Measurements from ENCODE around the gene TMEM79. TPM values are rescaled to one million over a fixed set of nuclear protein-coding genes. Genes with fewer than 3 reads are reported as not detected.
A peak's percentile ranks its signal among the peaks of the same experiment; 100 is the strongest.

The TMEM79 gene
- total RNA-seq, 1 donor, result 1.4 TPM

DNA sequence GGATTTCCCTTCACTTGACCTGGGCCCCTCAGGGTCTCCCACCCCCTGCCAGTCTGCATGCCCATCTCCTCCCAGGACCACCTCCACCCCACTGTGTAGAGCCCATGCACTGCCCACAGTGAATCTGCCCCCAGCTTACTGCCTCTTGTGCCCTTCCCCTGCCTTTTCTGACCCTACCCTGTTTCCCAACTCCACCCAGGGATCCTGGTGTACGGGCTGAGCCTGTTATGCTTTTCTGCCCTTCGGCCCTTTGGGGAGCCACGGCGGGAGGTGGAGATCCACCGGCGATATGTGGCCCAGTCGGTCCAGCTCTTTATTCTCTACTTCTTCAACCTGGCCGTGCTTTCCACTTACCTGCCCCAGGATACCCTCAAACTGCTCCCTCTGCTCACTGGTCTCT lies 1.9 kb downstream of the TMEM79 start:
- Histone ChIP-seq H3K4me3 (ENCODE audit: insufficient read depth, low read length) (no peak overlapping the region), H4K20me1 (ENCODE audit: insufficient read depth, low read length) (peaks cover 11% of the 10 kb centered on the region), H3K4me2 (ENCODE audit: insufficient read depth, low read length) (no peak overlapping the region), H3K4me1 (ENCODE audit: insufficient read depth, low read length) (peaks cover 31% of the 10 kb centered on the region), H3K9me3 (ENCODE audit: low read depth, low read length) (no peaks in the 10 kb centered on the region), H3K27me3 (ENCODE audit: insufficient read depth, low read length) (no peaks in the 10 kb centered on the region), H3K36me3 (ENCODE audit: insufficient read depth, low read length) (peaks cover 11% of the 10 kb centered on the region), H2AFZ (ENCODE audit: low read length) (no peak overlapping the region), H3K27ac (ENCODE audit: low read depth, low read length) (no peak overlapping the region), H3K79me2 (ENCODE audit: insufficient read depth, low read length) (peaks cover 19% of the 10 kb centered on the region)
- TF ChIP-seq, protein P1, sequence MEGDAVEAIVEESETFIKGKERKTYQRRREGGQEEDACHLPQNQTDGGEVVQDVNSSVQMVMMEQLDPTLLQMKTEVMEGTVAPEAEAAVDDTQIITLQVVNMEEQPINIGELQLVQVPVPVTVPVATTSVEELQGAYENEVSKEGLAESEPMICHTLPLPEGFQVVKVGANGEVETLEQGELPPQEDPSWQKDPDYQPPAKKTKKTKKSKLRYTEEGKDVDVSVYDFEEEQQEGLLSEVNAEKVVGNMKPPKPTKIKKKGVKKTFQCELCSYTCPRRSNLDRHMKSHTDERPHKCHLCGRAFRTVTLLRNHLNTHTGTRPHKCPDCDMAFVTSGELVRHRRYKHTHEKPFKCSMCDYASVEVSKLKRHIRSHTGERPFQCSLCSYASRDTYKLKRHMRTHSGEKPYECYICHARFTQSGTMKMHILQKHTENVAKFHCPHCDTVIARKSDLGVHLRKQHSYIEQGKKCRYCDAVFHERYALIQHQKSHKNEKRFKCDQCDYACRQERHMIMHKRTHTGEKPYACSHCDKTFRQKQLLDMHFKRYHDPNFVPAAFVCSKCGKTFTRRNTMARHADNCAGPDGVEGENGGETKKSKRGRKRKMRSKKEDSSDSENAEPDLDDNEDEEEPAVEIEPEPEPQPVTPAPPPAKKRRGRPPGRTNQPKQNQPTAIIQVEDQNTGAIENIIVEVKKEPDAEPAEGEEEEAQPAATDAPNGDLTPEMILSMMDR (IDR thresholded peaks at IDR 0.05; ENCODE audit: extremely low read depth, low read depth, low read length), result no peak
- no peak for DNase-seq (ENCODE audit: insufficient read length, low spot score, missing footprints)

DNA sequence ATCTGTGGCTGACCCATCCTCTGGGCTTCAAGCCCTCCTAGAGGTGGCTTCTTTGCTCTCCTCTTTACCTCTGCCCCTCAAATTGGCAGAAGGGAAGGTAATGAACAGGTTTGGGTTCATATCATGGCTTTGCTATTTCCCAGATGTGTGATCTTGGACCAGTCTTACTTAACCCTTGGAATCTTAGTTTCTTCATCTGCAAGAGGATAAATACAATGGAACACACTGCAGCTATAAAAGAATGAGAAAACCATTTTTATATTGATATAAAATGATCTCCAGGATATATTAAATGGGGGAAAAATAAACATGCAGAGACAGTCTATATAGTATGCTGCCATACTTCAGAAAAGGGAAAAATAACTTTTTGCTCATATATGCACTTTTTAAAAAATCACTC lies 5.7 kb downstream of the TMEM79 start:
- Histone ChIP-seq H3K27ac (ENCODE audit: low read depth, low read length) (no peak overlapping the region), H3K4me1 (ENCODE audit: insufficient read depth, low read length) (peaks cover 18% of the 10 kb centered on the region), H3K9me3 (ENCODE audit: low read depth, low read length) (no peaks in the 10 kb centered on the region), H3K36me3 (ENCODE audit: insufficient read depth, low read length) (peaks cover 18% of the 10 kb centered on the region), H3K79me2 (ENCODE audit: insufficient read depth, low read length) (peaks cover 23% of the 10 kb centered on the region), H3K27me3 (ENCODE audit: insufficient read depth, low read length) (no peaks in the 10 kb centered on the region), H2AFZ (ENCODE audit: low read length) (no peak overlapping the region), H3K4me2 (ENCODE audit: insufficient read depth, low read length) (no peak overlapping the region), H3K4me3 (ENCODE audit: insufficient read depth, low read length) (no peak overlapping the region), H4K20me1 (ENCODE audit: insufficient read depth, low read length) (no peaks in the 10 kb centered on the region)
- TF ChIP-seq, protein P1 (IDR thresholded peaks at IDR 0.05; ENCODE audit: extremely low read depth, low read depth, low read length), result no peak
- DNase-seq (ENCODE audit: insufficient read length, low spot score, missing footprints), result no peak

- Histone ChIP-seq H3K4me2 (ENCODE audit: insufficient read depth, low read length) (peak overlapping the region; percentile 92), H3K36me3 (ENCODE audit: insufficient read depth, low read length) (peaks cover 18% of the 10 kb centered on the region), H4K20me1 (ENCODE audit: insufficient read depth, low read length) (no peaks in the 10 kb centered on the region), H3K4me3 (ENCODE audit: insufficient read depth, low read length) (peak overlapping the region; percentile 86), H3K9me3 (ENCODE audit: low read depth, low read length) (no peaks in the 10 kb centered on the region), H3K27ac (ENCODE audit: low read depth, low read length) (peak overlapping the region; percentile 66), H3K27me3 (ENCODE audit: insufficient read depth, low read length) (no peaks in the 10 kb centered on the region), H3K79me2 (ENCODE audit: insufficient read depth, low read length) (peaks cover 32% of the 10 kb centered on the region), H2AFZ (ENCODE audit: low read length) (peak overlapping the region; percentile 99), H3K4me1 (ENCODE audit: insufficient read depth, low read length) (peaks cover 24% of the 10 kb centered on the region)
- TF ChIP-seq, protein P1 (IDR thresholded peaks at IDR 0.05; ENCODE audit: extremely low read depth, low read depth, low read length), result no peak
- peak; percentile 97 for DNase-seq (ENCODE audit: insufficient read length, low spot score, missing footprints)
These were observed 7.3 kb downstream of the TMEM79 start for GRCh38 chr1:156291226-156292061.

DNA sequence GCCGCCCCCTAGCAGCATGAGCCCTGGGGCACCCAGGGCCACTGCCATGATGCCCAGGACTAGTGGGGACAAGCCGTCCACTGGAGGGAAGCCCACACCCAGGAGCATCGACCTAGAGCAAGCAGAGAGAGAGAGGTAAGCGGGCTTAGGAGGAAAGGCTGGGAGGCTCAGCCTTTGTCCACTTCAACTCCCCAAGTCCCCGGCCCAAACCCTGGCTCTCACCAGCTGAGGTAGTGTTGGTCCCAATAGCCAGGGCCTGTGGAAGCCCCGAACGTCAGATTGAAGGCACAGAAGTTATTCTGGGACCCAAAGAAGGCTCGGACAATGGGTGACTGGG lies 8.9 kb downstream of the TMEM79 start:
- TF ChIP-seq, protein P1 (IDR thresholded peaks at IDR 0.05; ENCODE audit: extremely low read depth, low read depth, low read length), result no peak
- H3K79me2 ChIP-seq (ENCODE audit: insufficient read depth, low read length), result peaks cover 32% of the 10 kb centered on the region
- no peak overlapping the region for H3K27ac ChIP-seq (ENCODE audit: low read depth, low read length)
- H3K36me3 ChIP-seq (ENCODE audit: insufficient read depth, low read length), result peaks cover 18% of the 10 kb centered on the region
- no peak overlapping the region for H2AFZ ChIP-seq (ENCODE audit: low read length)
- H4K20me1 ChIP-seq (ENCODE audit: insufficient read depth, low read length), result no peaks in the 10 kb centered on the region
- DNase-seq (ENCODE audit: insufficient read length, low spot score, missing footprints), result no peak
- H3K9me3 ChIP-seq (ENCODE audit: low read depth, low read length), result no peaks in the 10 kb centered on the region
- H3K27me3 ChIP-seq (ENCODE audit: insufficient read depth, low read length), result no peaks in the 10 kb centered on the region
- no peak overlapping the region for H3K4me3 ChIP-seq (ENCODE audit: insufficient read depth, low read length)
- H3K4me2 ChIP-seq (ENCODE audit: insufficient read depth, low read length), result no peak overlapping the region
- H3K4me1 ChIP-seq (ENCODE audit: insufficient read depth, low read length), result peaks cover 24% of the 10 kb centered on the region
